Measurements from ENCODE around the gene IL13.
"Not testable (repeated sequence)": the region's sequence is repeated elsewhere in the genome, so short reads cannot be mapped to it uniquely, and the experiment has no call there.

Gene IL13

DNA sequence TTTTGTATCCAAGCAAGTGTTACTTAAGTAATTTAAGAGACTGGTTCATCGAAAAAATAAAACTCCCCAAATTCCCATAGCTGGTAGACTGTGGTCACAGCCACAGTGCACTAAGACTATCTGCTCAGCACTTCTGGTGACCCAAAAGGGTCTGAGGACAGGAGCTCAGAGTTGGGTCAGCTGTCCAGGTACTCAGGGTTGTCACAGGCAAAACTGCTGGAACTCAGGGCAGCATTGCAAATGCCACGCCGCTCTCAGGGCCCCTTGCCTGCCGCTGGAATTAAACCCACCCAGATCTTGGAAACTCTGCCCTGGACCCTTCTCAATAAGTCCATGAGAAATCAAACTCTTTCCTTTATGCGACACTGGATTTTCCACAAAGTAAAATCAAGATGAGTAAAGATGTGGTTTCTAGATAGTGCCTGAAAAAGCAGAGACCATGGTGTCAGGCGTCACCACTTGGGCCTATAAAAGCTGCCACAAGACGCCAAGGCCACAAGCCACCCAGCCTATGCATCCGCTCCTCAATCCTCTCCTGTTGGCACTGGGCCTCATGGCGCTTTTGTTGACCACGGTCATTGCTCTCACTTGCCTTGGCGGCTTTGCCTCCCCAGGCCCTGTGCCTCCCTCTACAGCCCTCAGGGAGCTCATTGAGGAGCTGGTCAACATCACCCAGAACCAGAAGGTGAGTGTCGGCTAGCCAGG lies at the start of gene IL13:
Gene IL13, plus strand, starts transcription at position 498 of the 705 bp plus-strand sequence. Its CDS starts 14 bp downstream, at position 512.
- DNase-seq (ENCODE audit: insufficient read length, low spot score) (no peak), FAIRE-seq (no peak)
- no peak for TF ChIP-seq POLR2A (IDR thresholded peaks at IDR 0.05; ENCODE audit: low read depth, low read length)

DNA sequence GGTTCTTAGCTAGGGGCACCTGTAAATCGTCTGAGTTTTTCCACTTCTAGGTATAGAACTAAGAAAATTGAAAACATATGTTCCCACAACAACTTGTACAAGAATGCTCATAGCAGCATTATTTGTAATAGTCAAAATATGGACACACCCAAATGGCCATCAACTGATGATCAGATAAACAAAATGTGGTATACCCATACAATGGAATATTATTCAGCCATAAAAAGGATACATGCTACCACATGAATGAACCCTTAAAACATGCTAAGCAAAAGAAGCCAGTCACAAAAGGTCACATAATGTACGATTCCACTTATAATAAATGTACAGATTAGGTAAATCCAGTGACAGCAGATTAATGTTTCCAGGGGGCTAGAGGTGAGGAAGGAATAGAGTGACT lies 46.0 kb upstream of the IL13 start:
- TF ChIP-seq POLR2A (IDR thresholded peaks at IDR 0.05; ENCODE audit: low read depth, low read length): no peak
- no peak for DNase-seq (ENCODE audit: insufficient read length, low spot score)
- peak; percentile 41 for FAIRE-seq

DNA sequence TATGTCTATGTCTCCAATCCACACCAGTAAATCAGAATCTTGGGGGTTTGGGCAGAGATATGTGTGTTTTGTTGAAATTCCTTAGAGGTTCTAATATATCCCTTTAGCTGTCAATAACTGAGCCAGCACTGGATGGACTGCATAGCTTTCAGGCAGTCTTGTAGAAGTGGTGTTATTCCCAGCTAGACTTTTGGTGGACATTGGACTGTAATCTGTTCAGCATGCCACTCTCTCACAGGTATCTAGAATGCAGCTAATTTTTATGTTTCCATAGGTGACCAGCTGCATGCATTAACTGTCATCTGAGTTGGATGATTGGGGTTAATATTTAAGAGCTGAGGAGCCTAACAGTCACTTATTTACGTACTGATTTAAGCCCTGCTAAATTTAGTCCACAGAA lies 45.1 kb upstream of the IL13 start:
- DNase-seq (ENCODE audit: insufficient read length, low spot score) (no peak), FAIRE-seq (no peak)
- TF ChIP-seq POLR2A (IDR thresholded peaks at IDR 0.05; ENCODE audit: low read depth, low read length): no peak

DNA sequence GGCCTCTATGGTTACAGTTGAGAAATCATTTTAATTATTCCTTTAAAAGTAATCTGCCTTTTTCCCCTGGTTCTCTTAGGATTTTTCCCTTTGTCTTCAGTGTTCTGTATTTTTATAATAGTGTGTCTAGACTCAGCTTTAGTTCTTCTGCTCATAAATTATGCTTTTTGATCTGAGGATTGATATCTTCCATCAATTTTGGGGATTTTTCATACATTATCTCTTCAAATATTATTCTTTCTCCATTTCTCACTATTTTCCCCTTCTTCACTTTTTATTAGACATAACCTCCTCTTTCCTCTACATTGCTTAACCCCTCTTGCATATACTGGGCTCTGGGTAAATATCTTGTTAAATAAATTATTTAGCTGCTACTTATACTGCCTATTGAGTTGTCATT lies 36.3 kb upstream of the IL13 start:
- FAIRE-seq: no peak
- no peak for TF ChIP-seq POLR2A (IDR thresholded peaks at IDR 0.05; ENCODE audit: low read depth, low read length)

DNA sequence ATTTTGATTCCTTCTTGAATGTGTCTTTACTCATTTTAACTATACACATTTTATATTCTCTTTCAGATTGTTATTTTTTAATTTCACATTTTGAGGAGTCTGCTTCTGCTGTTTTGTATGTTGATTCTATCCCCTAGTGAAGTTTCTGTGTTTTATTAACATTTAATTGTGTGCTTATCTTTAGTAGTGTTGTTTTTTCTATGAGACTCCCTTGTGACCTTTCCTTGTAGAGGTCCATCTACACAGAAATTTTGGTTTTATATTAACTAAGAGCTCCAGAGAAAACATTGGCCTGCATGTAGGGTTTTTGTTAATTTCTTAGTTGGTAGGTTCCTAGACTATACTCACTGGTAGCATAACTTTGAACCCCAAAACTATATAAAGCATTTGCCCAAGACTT lies 35.4 kb upstream of the IL13 start:
- TF ChIP-seq POLR2A (IDR thresholded peaks at IDR 0.05; ENCODE audit: low read depth, low read length): no peak
- DNase-seq (ENCODE audit: insufficient read length, low spot score): no peak
- no peak for FAIRE-seq

More for the DNA sequence above, 36.3 kb upstream of the IL13 start:
- DNase-seq (ENCODE audit: insufficient read length, low spot score): no peak

DNA sequence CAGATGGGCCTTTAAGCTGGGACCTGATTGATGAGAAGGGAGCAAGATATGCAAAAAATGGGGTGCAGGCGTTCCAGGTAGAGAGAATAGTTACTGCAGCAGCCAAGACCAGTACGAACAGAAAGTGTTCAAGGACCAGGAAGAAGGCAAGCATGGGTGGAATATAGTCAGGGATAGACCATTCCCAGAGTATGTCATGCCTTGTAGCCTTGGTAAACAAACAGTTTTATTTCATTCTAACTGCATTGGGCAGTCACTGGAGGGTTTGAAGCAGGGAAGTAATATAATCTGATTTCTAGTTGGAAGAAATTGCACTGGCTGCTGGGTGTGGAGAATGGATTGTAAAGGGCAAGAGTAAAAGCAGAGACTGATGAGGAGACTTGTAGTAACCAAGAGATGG lies 30.5 kb upstream of the IL13 start:
- no peak for FAIRE-seq
- TF ChIP-seq POLR2A (IDR thresholded peaks at IDR 0.05; ENCODE audit: low read depth, low read length): no peak
- no peak for DNase-seq (ENCODE audit: insufficient read length, low spot score)

DNA sequence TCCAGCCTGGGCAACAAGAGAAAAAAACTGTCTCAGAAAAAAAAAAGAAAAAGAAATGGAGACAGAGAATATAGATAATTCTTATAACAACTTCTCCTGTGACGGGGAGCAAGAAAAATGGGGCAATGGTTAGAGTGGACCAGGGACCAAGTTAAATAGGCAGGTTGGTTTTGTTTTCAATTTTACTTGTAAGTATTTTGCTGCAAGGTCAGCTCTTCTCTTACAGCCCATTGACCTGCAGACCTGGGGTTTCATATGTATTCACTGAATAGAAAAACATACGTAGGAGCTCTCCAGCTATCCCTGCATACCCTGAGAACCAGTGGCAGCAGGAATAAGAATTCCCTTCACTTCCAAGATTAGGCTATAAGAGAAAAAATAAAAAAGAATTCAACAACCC lies 29.2 kb upstream of the IL13 start:
- DNase-seq (ENCODE audit: insufficient read length, low spot score) (no peak), FAIRE-seq (no peak)
- no peak for TF ChIP-seq POLR2A (IDR thresholded peaks at IDR 0.05; ENCODE audit: low read depth, low read length)

DNA sequence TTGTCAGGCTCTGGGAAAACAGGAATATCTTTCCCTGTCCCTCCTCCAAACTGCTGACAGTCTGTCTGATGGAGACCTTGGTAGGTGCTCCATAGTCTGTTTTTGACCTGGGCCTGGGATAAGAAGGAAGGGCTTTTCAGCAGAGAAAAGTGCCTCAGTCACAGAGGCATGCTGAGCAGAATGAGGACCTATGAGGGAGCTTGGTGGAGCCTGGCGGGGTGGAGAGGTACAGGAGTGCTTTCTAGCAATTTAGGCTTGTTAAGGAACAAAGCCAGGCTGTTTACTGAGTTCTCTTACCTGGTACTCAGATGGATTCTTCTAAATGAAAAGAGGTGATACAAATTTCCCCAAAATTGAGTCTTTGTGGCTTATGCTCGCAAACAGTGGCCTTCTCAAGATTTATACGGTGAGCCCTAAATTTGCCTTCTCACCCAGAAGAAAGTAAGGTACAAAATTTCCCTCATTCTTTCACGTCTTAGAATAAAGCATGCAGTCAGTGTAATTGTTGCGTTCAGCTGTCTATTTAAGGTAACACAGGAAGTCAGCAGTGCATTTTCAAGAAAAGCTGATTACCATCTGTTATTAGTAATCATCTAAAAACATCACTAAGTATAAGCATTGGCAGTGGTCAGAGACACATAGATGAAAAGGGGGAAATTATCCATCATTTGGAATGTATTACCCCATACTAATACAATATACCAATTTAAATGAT lies 28.6 kb upstream of the IL13 start:
- TF ChIP-seq POLR2A (IDR thresholded peaks at IDR 0.05; ENCODE audit: low read depth, low read length): no peak
- DNase-seq (ENCODE audit: insufficient read length, low spot score) (no peak), FAIRE-seq (no peak)

DNA sequence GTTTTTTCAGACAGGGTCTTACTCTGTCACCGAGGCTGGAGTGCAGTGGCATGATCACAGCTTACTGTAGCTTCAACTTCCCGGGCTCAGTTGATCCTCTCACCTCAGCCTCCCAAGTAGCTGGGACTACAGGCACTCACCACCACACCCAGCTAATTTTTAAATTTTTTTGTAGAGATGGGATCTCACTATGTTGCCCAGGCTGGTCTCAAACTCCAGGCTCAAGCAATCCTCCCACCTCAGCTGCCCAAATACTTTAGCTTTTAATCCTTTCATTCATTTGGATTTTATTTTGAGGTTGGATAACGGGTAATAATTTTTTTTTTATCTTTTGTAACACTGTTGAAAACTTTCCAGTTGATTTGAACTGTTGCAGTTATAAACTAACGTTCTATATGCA lies 24.4 kb upstream of the IL13 start:
- FAIRE-seq; DNase-seq (ENCODE audit: insufficient read length, low spot score): not testable (repeated sequence)

DNA sequence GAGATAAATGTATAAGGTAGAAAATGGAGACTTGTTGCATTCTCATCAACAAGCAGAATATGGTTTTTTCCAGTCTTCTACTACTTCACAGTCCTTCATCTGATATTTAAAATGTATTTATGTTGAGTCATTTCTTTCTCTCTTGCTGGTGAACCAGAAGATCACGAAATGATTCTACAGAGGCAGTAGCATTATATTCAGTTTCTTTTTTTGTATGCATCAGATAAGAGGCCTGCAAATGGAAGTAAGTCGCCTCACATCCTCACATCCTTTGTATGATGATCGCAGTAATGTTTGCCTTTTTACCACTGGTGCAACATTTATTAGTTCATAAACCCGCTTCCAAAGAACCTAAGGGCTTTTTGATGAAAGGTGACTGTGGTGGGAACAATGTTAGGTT lies 22.1 kb upstream of the IL13 start:
- TF ChIP-seq POLR2A (IDR thresholded peaks at IDR 0.05; ENCODE audit: low read depth, low read length): no peak
- DNase-seq (ENCODE audit: insufficient read length, low spot score) (no peak), FAIRE-seq (no peak)

DNA sequence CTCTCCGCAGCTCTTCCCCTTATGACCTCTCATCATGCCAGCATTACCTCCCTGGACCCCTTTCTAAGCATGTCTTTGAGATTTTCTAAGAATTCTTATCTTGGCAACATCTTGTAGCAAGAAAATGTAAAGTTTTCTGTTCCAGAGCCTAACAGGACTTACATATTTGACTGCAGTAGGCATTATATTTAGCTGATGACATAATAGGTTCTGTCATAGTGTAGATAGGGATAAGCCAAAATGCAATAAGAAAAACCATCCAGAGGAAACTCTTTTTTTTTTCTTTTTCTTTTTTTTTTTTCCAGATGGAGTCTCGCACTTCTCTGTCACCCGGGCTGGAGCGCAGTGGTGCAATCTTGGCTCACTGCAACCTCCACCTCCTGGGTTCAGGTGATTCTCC lies 20.7 kb upstream of the IL13 start:
- DNase-seq (ENCODE audit: insufficient read length, low spot score) (no peak), FAIRE-seq (no peak)
- no peak for TF ChIP-seq POLR2A (IDR thresholded peaks at IDR 0.05; ENCODE audit: low read depth, low read length)

DNA sequence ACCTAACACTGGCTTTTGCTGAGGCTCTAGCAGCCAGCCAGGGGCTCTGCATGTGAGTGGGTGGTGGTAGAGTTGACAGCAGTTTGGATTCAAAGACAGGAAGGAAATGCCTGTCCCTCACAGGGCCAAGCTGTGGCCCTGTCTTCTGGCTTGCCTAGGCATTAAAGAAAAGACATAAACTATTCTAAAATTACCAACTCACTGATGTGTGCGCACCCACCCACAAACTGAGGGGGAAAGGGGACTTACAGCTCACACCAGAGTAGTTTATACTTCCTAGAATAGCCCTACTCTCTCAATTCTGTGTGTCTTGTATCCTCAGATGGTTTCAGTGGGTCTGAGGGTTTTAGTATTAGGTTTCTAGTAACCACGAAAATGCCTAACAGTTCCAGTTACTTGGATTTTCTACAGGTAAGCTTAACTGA lies 18.3 kb upstream of the IL13 start:
- TF ChIP-seq POLR2A (IDR thresholded peaks at IDR 0.05; ENCODE audit: low read depth, low read length): no peak
- no peak for FAIRE-seq
- DNase-seq (ENCODE audit: insufficient read length, low spot score): no peak

DNA sequence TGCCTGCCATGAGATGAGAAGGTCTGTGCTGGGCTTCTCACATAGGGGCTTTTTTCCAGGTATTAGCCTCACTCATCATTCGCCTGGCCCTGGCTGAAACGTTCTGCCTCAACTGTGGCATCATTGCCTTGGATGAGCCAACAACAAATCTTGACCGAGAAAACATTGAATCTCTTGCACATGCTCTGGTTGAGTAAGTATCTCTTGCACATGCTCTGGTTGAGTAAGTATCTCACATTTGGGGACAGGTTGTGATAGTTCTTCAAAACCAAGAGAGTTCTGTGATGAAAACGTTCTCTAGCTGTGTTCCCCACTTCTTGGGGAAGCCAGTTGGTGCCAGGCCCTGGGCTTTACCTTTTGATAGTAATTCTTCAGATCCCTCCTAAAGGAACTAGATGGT lies 17.4 kb upstream of the IL13 start:
- no peak for DNase-seq (ENCODE audit: insufficient read length, low spot score)
- no peak for TF ChIP-seq POLR2A (IDR thresholded peaks at IDR 0.05; ENCODE audit: low read depth, low read length)
- FAIRE-seq: no peak

DNA sequence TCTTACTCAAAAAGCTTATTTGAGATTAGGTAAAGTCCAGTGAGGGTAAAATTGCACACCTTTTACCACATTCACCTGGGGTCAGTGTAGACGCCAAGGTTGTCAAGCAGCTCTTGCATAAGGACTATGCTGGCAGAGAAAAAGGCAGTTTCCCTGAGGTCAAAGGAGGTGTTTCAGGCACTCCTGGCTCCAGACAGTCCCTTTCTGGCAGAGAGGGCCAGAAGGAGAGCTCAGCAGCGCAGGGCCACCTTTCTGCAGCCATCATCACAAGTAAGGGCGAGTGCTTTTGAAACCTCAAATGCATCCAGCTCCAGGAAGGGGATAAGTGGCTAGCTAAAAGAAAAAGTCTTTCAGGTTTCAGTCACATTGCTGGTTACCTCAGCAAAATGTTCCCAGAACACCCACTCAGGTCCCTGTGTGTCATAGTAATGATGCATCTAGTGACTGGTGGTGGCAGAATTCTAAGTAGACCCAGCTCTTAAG lies 16.7 kb upstream of the IL13 start:
- DNase-seq (ENCODE audit: insufficient read length, low spot score) (no peak), FAIRE-seq (no peak)
- no peak for TF ChIP-seq POLR2A (IDR thresholded peaks at IDR 0.05; ENCODE audit: low read depth, low read length)

DNA sequence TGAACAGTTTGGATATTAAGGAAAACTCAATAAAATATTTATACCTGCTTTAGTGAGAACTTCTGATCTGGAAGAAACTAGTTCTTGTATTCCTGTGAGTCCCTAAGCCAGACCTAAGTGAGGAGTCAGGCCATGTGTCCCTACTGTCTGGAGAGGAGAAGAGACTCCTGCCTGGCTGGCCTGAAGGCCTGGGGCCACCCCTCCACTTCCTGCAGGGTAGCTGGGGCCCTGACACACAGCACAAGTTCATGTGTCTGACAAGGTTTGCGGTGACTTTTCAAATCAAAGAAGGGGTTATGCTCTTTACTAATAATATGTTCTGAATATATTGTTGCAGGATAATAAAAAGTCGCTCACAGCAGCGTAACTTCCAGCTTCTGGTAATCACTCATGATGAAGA lies 16.1 kb upstream of the IL13 start:
- TF ChIP-seq POLR2A (IDR thresholded peaks at IDR 0.05; ENCODE audit: low read depth, low read length): no peak
- DNase-seq (ENCODE audit: insufficient read length, low spot score) (no peak), FAIRE-seq (no peak)
